Measurements from ENCODE around the gene TRAK1.

DNA sequence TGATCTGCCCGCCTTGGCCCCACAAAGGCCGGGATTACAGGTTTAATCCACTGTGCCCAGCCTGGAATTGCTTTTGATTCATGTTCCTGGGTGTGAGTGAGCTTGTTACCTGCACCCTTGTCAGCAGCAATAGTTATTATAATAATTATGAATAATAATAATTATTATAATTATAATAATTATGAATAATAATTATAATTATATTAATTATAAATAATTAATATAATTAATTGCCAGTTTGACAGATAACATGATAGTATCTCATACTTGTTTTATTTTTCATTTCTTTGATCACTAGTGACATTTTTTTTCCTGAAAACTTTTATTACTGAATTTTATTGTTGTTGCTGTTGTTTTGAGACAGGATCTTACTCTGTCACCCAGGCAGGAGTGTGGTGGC is 21.1 kb upstream of the TRAK1 start:
- TF ChIP-seq GATA2 (IDR thresholded peaks at IDR 0.05; ENCODE audit: low read depth, low read length) (no peak), GATA3 (IDR thresholded peaks at IDR 0.05; ENCODE audit: low read depth, low read length) (no peak)

Measured in SH-SY5Y (cell line).